DOHH2 (cell line): ENCODE results near the gene KRTAP5-1.
"Not testable (repeated sequence)": the region's sequence is repeated elsewhere in the genome, so short reads cannot be mapped to it uniquely, and the experiment has no call there.

Experiments used
- H3F3A ChIP-seq: fragments of 200-600 bp; sonication (generic), shearing (Covaris generic); 2 replicates; pipeline ENCODE4 v1.6.0; 2016; ENCODE audit warnings: antibody characterized with exemption, mild to moderate bottlenecking; ENCODE audit not compliant: control insufficient read depth, insufficient read depth
- H3K27ac ChIP-seq: fragments of 200-600 bp; sonication (generic); 2 replicates; pipeline ENCODE4 v1.5.1; 2014; ENCODE audit warnings: low read depth, mild to moderate bottlenecking, low read length, moderate library complexity
- H3K27me3 ChIP-seq: fragments of 200-600 bp; sonication (generic); 2 replicates; pipeline ENCODE4 v1.6.1; 2014; ENCODE audit warnings: mild to moderate bottlenecking, low read length, mixed read lengths; ENCODE audit not compliant: control insufficient read depth
- H3K36me3 ChIP-seq: fragments of 200-600 bp; sonication (generic); 2 replicates; pipeline ENCODE4 v1.6.1; 2014; ENCODE audit warnings: mild to moderate bottlenecking, low read length, moderate library complexity, mixed read lengths; ENCODE audit not compliant: control insufficient read depth
- H3K4me1 ChIP-seq: fragments of 200-600 bp; sonication (generic); 2 replicates; pipeline ENCODE4 v1.6.1; 2014; ENCODE audit warnings: mild to moderate bottlenecking, low read length, mixed read lengths; ENCODE audit not compliant: control insufficient read depth
- H3K4me2 ChIP-seq: fragments of 200-600 bp; sonication (generic); 2 replicates; pipeline ENCODE4 v1.6.0; 2014; ENCODE audit warnings: mild to moderate bottlenecking, low read length, moderate library complexity
- H3K4me3 ChIP-seq: fragments of 200-600 bp; sonication (generic); 2 replicates; pipeline ENCODE4 v1.5.1; 2014; ENCODE audit warnings: mild to moderate bottlenecking, low read length, mixed read lengths
- H3K79me2 ChIP-seq: fragments of 200-600 bp; sonication (generic); 2 replicates; pipeline ENCODE4 v1.6.1; 2014; ENCODE audit warnings: mild to moderate bottlenecking, low read length, mixed read lengths; ENCODE audit not compliant: control insufficient read depth
- H3K9me2 ChIP-seq: fragments of 200-600 bp; sonication (generic); replicated peaks from 2 replicates; pipeline ENCODE4 v1.6.1; 2014; ENCODE audit warnings: mild to moderate bottlenecking, low read length, mixed read lengths; ENCODE audit not compliant: control insufficient read depth
- H3K9me3 ChIP-seq: fragments of 200-600 bp; sonication (generic); 2 replicates; pipeline ENCODE4 v1.6.1; 2014; ENCODE audit warnings: antibody characterized with exemption, low read length, mixed read lengths; ENCODE audit not compliant: control insufficient read depth, insufficient read depth
- H4K20me1 ChIP-seq: fragments of 200-600 bp; sonication (generic); 2 replicates; pipeline ENCODE4 v1.6.0; 2014; ENCODE audit warnings: low read depth, mild to moderate bottlenecking, antibody characterized with exemption, low read length, moderate library complexity; ENCODE audit not compliant: control insufficient read depth, insufficient read depth
- CTCF ChIP-seq: fragments of 200-600 bp; sonication (generic); IDR thresholded peaks from one replicate; pipeline ENCODE4 v1.5.1; 2014; ENCODE audit warnings: antibody characterized with exemption, mild to moderate bottlenecking, low read depth, low read length; ENCODE audit not compliant: poor library complexity, severe bottlenecking
- EZH2phosphoT487 ChIP-seq: fragments of 200-600 bp; sonication (generic); IDR thresholded peaks from 2 replicates; pipeline ENCODE4 v1.6.1; 2017; ENCODE audit warnings: borderline replicate concordance, mild to moderate bottlenecking, antibody characterized with exemption, low read length, moderate library complexity, mixed read lengths

KRTAP5-1 gene

DNA sequence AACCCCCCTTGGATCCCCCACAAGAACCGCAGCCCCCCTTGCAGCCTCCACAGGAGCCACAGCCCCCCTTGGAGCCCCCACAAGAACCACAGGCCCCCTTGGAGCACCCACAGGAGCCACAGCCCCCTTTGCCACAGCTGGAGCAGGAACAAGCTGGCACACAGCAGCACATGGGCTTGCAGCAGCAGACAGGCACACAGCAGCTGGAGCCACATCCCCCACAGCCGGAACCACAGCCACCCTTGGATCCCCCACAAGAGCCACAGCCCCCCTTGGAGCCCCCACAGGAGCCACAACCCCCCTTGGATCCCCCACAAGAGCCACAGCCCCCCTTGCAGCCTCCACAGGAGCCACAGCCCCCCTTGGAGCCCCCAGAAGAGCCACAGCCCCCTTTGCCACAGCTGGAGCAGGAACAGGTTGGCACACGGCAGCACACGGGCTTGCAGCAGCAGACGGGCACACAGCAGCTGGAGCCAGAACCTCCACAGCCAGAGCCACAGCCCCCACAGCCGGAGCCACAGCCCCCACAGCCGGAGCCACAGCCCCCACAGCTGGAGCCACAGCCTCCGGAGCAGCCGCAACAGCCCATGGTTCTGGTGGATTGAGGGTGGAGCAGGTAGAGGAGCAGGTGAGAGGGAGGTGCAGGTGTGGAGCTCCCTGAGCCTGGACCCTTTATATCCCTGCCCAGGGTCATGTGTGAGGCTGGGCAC lies at the start of gene KRTAP5-1:
KRTAP5-1 (minus strand) TSS at position 623 of the 710 bp plus-strand sequence; CDS start at position 589, 34 bp downstream.
- H3K4me1 ChIP-seq, result peaks cover 14% of the 10 kb centered on the region
- H3F3A ChIP-seq, result not testable (repeated sequence)

GRCh38 chr11:1633864-1634263 lies 48.8 kb upstream of the KRTAP5-1 start:
- Histone ChIP-seq H3K4me2 (no peak overlapping the region), H3K36me3 (no peaks in the 10 kb centered on the region), H4K20me1 (no peaks in the 10 kb centered on the region; the same call in 1 of the 2 replicates), H3K27me3 (peaks cover 5% of the 10 kb centered on the region; the same call in 1 of the 2 replicates), H3K9me2 (no peaks in the 10 kb centered on the region), H3K9me3 (no peaks in the 10 kb centered on the region), H3K4me3 (no peak overlapping the region), H3K79me2 (no peaks in the 10 kb centered on the region), H3K27ac (no peak overlapping the region), H3K4me1 (no peaks in the 10 kb centered on the region), H3F3A (no peaks in the 10 kb centered on the region)
- TF ChIP-seq CTCF (no peak), EZH2phosphoT487 (no peak)

More for the DNA sequence above, at the start of gene KRTAP5-1:
- not testable (repeated sequence) for H3K36me3 ChIP-seq, H3K4me3 ChIP-seq, H3K27me3 ChIP-seq, H3K27ac ChIP-seq, H3K4me2 ChIP-seq, H4K20me1 ChIP-seq, H3K79me2 ChIP-seq, H3K9me2 ChIP-seq
- peaks cover 10% of the 10 kb centered on the region for H3K9me3 ChIP-seq

DNA sequence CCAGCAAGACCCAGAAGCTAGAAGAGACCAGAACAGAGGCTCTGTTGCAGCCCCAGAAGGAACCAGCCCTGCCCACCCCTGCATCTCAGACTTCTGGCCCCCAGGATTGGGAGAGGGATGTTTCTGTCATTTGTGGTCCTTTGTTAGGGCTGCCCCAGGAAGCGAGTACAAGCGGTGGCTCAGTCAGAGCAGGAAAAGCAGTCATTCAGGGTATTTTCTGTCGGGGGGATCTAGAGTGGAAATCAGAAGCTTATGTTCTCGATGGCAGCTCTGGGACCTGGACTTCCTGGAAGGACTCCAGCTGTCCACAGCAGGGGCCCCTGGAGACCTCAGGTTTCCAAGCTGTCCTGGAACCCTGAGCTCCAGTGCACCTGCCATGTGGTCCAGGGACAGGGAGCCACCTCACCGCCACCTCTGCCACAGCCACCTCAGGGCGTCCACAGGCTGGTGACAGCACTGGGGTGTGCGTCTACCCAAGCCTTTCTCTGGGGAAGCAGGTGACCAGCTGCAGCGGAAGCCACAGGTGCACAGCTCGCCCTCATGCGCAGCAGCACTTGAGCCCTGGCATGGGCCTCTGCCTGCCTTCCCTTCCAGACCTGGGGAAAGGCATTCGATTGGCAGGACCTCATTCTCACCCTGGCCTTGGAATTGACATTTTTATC lies 47.1 kb upstream of the KRTAP5-1 start:
- TF ChIP-seq CTCF (no peak), EZH2phosphoT487 (no peak)
- no peaks in the 10 kb centered on the region for H3K9me2 ChIP-seq
- no peak overlapping the region for H3K27ac ChIP-seq
- H3K4me2 ChIP-seq, result no peak overlapping the region
- H3F3A ChIP-seq, result no peaks in the 10 kb centered on the region
- no peak overlapping the region for H3K4me3 ChIP-seq
- H3K9me3 ChIP-seq, result no peaks in the 10 kb centered on the region
- H3K4me1 ChIP-seq, result no peaks in the 10 kb centered on the region
- no peaks in the 10 kb centered on the region; the same call in 1 of the 2 replicates for H4K20me1 ChIP-seq
- no peaks in the 10 kb centered on the region for H3K36me3 ChIP-seq
- H3K27me3 ChIP-seq, result peaks cover 5% of the 10 kb centered on the region; the same call in 1 of the 2 replicates
- H3K79me2 ChIP-seq, result no peaks in the 10 kb centered on the region

DNA sequence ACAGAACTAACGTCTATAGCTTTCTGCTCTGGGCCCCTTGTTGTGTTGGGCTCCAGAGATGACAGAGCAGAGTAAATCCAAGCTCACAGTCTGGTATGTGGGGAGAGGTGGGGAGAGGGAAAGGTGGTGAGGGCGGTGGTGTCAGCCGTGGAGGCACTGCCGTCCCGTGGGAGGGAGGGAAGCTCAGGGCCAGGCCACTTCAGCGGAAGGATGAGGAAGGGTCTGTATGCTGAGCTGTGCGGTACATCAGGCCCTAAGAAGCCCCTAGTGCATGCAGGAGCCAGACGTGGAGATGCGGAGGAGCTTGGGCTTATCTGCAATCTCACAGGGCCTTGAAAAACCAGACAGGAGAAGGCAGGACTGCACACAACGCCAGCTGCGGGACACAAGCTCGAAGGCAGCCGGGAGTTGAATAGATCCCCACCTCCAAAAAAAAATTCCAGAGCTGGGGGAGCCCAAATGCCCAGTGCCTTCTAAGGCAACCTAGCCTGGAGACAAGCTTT lies 46.0 kb upstream of the KRTAP5-1 start:
- H3K4me3 ChIP-seq, result no peak overlapping the region
- no peaks in the 10 kb centered on the region for H3K79me2 ChIP-seq
- H3K27ac ChIP-seq, result no peak overlapping the region
- no peaks in the 10 kb centered on the region for H3K4me1 ChIP-seq
- peaks cover 5% of the 10 kb centered on the region; the same call in 1 of the 2 replicates for H3K27me3 ChIP-seq
- H3K36me3 ChIP-seq, result no peaks in the 10 kb centered on the region
- no peak for TF ChIP-seq EZH2phosphoT487
- TF ChIP-seq CTCF, result no peak
- H4K20me1 ChIP-seq, result no peaks in the 10 kb centered on the region; the same call in 1 of the 2 replicates
- H3K4me2 ChIP-seq, result no peak overlapping the region
- H3F3A ChIP-seq, result no peaks in the 10 kb centered on the region
- no peaks in the 10 kb centered on the region for H3K9me3 ChIP-seq
- no peaks in the 10 kb centered on the region for H3K9me2 ChIP-seq
